ENCODE data around the gene NCF2.

The NCF2 gene

GRCh38 chr1:183584147-183584546 lies 6.1 kb downstream of the NCF2 start:
- DNase-seq (ENCODE audit: low spot score) = no peak

- DNase-seq (ENCODE audit: low spot score) = no peak
Observed at GRCh38 chr1:183583466-183583865, 6.8 kb downstream of the NCF2 start.

GRCh38 chr1:183582021-183582713 lies 8.1 kb downstream of the NCF2 start:
- DNase-seq (ENCODE audit: low spot score) = no peak

GRCh38 chr1:183580281-183580682 lies 10.0 kb downstream of the NCF2 start:
- DNase-seq (ENCODE audit: low spot score) = peak; percentile 7

- DNase-seq (ENCODE audit: low spot score) = no peak
Observed at GRCh38 chr1:183578856-183579255, 11.4 kb downstream of the NCF2 start.

GRCh38 chr1:183577897-183578465 lies 12.3 kb downstream of the NCF2 start:
- no peak for DNase-seq (ENCODE audit: low spot score)

- no peak for DNase-seq (ENCODE audit: low spot score)
Observed at GRCh38 chr1:183576537-183576936, 13.7 kb downstream of the NCF2 start.

DNA sequence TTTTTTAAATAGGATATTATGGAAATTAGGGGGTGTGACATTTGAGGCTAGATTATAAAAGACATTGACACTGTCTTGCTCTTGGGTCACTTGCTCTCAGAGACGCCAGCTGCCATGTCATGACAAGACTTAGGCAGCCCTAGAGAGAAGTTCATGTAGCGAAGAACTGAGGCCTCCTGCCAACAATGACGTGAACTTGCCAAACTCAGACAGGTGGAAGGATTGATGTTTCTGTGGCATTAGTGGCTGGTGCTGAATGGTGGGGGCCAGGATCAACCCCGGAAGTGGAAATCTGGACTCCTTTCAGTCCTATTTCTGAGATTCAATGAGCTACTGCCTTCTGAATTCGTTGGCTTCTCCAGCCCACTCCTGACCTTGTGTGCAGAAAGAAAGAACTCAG lies 14.7 kb downstream of the NCF2 start:
- DNase-seq (ENCODE audit: low spot score) = no peak

GRCh38 chr1:183572721-183573120 lies 17.5 kb downstream of the NCF2 start:
- no peak for DNase-seq (ENCODE audit: low spot score)

DNA sequence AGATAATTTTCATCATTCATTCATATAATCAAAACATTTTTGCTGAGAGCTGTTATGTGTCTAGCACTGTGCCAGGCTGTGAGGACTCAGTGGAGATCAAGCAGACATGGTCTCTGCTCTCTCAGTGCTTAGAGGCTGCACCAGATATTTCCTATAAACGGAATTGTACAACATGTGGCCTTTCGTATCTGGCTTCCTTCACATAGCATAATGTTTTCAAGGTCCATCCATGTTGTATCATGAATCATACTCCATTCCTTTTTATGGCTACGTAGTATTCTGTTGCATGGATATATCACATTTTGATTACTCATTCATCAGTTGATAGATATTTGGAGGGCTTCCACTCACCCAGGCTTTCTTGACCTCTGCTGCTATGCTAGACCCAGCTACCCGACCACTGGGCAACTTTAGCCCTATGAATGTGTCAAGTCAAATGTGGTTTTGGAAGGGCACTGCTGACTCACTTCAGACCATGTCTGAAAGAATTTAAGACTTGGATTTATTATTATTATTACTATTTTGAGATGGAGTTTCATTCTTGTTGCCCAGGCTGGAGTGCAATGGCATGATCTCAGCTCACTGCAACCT lies 18.5 kb downstream of the NCF2 start:
- DNase-seq (ENCODE audit: low spot score) = no peak

DNA sequence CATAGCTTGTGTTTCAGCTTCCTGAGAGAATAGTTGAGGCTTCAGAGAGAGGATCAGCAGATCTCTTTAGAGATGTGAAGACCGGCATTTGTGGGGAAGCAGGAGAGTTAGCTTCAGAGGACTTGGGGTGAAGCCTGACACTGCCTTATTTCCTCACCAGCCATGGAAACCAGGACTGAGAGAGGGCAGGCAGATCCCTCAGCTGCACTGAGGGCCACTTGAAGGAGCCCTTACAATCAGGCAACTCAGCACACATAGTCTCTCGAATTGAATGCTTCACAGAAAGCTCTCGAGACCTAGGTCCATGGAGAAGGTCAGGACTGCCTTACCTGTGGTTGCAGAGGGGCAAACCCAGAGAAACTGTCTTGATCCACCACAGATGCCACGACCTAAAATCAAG lies 19.8 kb downstream of the NCF2 start:
- no peak for DNase-seq (ENCODE audit: low spot score)

- DNase-seq (ENCODE audit: low spot score) = no peak
Observed at GRCh38 chr1:183569801-183570200, 20.5 kb downstream of the NCF2 start.

DNA sequence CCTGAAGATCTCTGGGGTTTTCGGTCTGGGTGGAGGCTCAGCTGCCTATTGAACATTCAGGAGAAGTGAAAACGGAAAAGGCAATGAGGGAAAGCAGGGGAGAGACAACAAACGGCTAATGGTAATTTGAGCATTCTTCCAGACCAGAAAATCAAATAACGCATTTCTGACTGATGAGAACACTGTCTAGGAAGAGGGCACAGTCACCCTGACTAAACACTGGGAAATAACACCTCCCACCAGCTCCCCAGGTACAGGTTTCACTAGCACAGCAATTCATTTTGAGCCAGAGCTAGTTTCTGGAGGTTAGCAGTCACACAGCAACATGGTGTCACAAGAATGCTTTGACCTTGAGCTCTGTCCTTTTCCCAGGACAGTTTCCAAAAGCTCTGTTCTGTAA lies 21.1 kb downstream of the NCF2 start:
- no peak for DNase-seq (ENCODE audit: low spot score)

DNA sequence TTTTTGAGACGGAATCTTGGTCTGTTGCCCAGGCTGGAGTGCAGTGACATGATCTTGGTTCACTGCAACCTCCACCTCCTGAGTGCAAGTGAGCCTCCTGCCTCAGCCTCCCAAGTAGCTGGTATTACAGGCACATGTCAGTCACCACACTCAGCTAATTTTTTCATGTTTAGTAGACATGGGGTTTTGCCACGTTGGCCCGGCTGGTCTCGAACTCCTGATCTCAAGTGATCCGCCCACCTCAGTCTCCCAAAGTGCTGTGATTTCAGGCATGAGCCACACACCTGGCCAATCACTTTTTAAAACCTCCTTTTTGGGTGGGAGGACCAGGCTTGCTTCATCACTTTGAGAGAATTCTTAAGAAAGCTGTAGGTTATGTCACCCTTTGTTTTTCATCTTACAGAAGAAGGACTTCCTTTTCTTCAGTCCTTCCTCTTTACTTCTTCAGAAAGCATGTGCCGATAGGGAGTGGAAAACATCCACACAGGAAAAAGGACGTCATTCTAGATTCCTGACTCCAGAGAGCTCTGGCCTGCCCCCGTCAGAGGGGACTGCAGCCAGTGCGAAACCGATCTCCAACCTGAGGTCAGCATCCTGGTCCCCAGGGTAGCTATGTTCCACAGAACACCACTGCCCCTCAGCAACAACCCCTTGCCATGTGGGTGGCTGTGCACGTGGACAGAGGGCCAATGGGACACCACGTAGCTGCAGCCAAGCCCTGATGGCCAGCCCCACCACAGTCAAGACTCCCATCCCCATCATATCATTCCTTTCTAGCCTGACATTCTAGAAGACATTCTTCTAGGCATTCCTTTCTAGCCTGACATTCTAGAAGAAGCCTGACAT lies 21.9 kb downstream of the NCF2 start:
- DNase-seq (ENCODE audit: low spot score) = no peak

- no peak for DNase-seq (ENCODE audit: low spot score)
Observed at GRCh38 chr1:183567584-183567983, 22.7 kb downstream of the NCF2 start.

DNA sequence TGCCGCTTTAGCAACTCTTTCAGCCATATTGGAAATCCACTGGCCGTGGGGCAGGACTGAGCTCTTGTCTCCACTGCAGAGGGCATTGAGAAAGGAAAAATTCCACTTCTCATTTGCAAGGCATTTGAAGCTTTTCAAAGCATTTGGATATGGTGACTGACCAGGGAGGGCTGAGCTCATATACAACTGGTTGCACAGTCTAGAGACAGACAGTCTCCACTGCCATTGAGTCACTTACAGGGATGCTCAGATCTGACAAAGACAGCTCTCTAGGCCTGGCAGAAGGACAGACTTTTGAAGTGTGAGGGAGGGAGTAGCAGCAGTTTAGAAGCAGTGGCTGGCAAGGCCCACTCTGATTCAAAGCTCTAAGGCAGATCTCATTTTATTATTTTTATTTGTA lies 24.2 kb downstream of the NCF2 start:
- DNase-seq (ENCODE audit: low spot score) = no peak

GRCh38 chr1:183565261-183565660 lies 25.0 kb downstream of the NCF2 start:
- no peak for DNase-seq (ENCODE audit: low spot score)

DNA sequence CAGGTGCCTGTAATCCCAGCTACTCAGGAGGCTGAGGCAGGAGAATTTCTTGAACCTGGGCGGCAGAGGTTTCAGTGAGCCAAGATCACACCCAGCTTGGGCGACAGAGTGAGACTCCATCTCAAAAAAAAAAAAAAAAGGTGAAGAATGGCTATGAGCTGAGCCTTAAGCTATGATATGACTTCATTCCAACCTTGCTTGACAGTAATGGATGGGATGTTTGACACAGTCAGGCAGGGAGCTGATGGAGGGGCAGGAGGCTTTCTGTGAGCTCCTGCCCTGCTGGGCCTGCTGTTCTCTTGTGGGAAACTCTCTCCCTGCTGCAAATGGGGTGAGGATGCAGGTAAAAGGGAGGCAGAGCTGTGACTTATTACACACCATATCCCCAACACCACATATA lies 27.6 kb downstream of the NCF2 start:
- no peak for DNase-seq (ENCODE audit: low spot score)

DNA sequence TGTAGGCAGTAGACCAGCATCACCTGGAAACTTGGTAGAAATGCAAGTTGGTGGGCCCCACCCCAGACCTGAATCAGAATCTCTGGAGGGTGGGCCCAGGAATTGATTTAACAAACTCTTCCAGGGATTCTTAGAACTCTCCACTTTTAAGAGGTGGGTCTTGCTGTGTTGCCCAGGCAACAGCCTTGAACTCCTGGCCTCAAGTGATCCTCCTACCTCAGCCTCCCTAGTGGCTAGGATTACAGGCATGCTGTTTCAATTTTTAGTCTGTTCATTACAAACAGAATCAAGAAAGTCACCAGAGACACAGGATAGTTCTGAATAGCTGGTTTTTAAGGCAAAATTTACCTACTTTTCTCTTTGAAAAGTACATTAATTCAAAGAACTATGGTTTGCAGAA lies 31.2 kb downstream of the NCF2 start:
- no peak for DNase-seq (ENCODE audit: low spot score)

- no peak for DNase-seq (ENCODE audit: low spot score)
Observed at GRCh38 chr1:183554577-183554976, 35.7 kb downstream of the NCF2 start.

DNA sequence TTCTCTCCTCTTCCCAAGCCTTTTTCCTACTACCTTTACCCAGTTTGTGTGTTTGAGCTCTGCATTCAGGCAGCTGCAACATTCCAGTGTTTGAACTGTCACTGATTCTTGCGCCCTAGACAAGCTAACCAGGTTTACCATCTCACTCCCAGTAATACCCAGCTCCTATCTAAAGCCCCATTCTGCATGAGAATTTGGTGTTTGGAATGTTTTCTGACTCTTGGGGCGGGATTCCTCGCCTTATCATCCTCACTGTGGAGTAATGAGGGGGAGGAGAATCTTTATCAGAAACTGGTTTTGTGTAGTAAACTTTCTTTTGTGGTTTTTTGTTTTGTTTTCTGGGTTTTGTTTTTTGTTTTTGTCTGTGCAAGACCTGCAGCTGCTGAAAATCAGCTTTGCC lies 36.5 kb downstream of the NCF2 start:
- no peak for DNase-seq (ENCODE audit: low spot score)

GRCh38 chr1:183553331-183553730 lies 36.9 kb downstream of the NCF2 start:
- DNase-seq (ENCODE audit: low spot score) = no peak

DNA sequence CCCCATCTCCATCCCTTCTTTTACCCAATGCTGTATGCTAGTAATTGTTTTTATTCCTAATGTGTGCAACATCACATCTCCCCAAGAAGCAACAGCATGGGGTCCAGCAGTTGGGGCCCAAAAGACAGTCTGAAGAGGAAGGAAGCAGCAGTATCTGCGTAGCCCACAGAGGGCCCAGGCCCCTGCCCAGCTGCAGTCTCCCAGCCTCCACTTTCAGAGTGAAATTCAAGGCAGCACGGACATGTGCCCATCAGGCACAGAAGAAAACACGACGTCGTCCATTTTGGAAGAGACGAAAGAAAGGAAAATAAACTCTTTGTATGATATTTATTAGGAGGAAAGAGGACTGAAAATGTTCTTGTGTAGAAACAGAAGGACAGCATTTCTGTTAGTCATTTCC lies 37.4 kb downstream of the NCF2 start:
- DNase-seq (ENCODE audit: low spot score) = no peak

Data from cerebellar cortex (tissue), 1 donor.